HG02678 (cell line): ENCODE results near the gene FLOT2.
A peak's percentile ranks its signal among the peaks of the same experiment; 100 is the strongest.
"Not testable (repeated sequence)": the region's sequence is repeated elsewhere in the genome, so short reads cannot be mapped to it uniquely, and the experiment has no call there.

ENCODE experiments used
- ATAC-seq: cut with Tn5 transposase; IDR thresholded peaks from one replicate; pipeline ENCODE4 v1.9.1; 2021; ENCODE audit warnings: mild to moderate bottlenecking, moderate library complexity; ENCODE audit not compliant: unreplicated experiment

FLOT2 gene

DNA sequence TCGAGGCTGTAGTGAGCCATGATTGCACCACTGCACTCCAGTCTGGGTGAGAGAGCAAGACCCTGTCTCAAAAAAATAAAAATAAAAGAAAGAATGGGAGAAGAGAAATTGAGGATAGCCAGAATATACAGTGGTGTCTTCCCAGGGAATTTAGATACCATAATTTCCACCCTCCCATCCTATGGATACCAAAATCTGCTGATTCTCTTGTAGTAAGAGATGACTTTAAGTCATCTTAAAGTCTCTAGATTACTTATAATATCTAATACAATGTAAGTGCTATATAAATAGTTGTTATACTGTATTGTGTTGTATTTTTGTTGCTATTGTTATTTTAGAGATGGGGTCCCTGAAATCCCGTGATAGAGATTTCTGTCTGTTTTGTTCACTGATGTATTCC, 44.2 kb downstream of the FLOT2 start:
- no peak for ATAC-seq

DNA sequence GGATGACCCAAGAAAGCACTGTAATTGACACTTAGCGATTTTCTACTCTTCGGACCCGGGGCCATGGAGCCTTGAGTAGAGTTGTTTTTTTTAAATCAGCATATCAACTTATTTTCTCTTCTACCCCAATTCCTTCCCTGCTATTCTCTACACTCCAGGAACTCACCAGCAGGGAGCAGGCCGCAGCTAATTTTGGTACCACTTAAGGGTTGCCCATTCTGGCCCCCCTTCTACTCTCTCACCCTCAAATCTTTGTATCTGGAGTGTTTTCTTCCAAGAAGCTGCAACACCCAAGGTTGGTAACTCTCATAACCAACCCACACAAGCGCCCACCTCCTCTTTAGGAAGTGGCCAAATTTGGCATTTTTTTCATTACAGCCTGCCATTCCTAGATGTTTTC, 48.3 kb downstream of the FLOT2 start:
- ATAC-seq, result no peak

DNA sequence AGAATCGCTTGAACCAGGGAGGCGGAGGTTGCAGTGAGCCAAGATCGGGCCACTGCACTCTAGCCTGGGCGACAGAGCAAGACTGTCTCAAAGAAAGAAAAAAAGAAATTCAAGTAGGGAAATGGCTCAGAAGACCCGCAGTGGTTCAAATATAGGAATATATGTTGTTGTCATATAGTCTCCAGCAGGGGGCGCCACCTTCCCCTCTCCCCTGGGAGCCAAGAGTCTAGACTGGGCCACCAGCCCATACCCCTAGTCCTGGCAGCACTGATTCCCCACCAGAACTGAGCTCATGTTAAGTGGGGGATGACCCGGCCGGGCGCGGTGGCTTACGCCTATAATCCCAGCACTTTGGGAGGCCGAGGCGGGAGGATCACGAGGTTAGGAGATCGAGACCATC, 48.9 kb downstream of the FLOT2 start:
- ATAC-seq, result not testable (repeated sequence)

DNA sequence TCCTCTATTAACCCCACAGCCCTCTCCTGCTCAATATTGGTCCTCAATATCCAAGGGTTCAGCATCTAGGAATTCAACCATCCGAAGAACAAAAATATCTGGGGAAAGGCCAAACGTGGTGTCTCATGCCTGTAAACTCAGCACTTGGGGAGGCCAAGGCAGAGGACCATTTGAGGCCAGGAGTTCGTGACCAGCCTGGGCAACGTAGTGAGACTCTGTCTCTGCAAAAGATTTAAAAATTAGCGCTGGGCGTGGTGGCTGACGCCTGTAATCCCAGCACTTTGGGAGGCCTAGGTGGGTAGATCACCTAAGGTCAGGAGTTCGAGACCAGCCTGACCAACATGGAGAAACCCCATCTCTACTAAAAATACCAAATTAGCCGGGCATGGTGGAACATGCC, 50.8 kb downstream of the FLOT2 start:
- ATAC-seq, result not testable (repeated sequence)

- no peak for ATAC-seq
These were observed 51.3 kb downstream of the FLOT2 start for GRCh38 chr17:28846231-28846630.

DNA sequence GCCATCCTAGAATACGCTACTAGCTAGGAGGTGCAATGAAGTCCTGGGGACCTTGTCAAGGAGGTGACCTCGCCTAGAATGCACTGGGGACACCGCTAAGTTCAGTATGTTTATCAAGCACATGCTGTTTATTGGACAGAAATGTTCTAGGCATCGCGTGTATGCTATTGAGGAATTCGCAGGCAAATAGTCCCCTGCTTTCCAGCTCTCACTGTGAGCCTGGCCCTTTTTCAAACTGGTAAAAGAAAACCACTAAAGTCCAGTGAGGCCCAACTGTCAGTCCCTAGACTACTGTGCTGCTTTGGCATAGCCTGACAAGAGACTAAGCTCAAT, 53.8 kb downstream of the FLOT2 start:
- no peak for ATAC-seq

- peak; percentile 90 for ATAC-seq
These were observed 55.1 kb downstream of the FLOT2 start, which contains the start of gene FAM222B for GRCh38 chr17:28842282-28843012. TSS of gene FAM222B (minus strand) at chr17:28842790. CDS start at chr17:28766667, 76,123 bp downstream.

GRCh38 chr17:28841901-28842281, 55.6 kb downstream of the FLOT2 start:
- no peak for ATAC-seq

DNA sequence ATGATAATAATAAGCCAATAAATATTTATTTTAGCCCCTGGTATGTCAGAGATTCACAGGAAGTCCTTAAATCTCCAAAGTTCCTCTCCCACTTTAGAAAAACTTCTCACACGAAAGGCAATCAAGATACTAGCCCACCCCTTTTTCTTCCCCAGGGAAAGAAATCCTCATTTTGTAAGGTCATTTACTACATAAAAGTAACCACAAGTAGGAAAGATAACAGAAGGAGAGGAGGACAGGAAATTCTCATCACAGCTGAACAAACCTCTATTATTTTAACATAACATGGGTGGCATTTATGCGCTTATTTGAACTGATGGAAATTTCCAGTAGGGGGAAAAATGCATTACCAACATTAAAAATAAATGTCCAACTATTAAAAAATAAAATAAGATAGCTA, 58.3 kb downstream of the FLOT2 start:
- no peak for ATAC-seq

DNA sequence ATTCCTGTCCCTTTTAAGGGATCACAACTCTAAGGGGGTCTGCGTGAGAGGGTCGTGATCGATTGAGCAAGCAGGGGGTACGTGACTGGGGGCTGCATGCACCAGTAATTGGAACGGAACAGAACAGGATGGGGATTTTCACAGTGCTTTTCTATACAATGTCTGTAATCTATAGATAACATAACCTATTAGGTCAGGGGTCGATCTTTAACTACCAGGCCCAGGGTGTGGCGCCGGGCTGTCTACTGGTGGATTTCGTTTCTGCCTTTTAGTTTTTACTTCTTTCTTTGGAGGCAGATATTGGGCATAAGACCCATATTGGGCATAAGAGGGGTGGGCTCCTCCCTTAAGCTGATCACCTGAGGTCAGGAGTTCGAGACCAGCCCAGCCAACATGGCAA, 61.0 kb downstream of the FLOT2 start:
- ATAC-seq, result not testable (repeated sequence)

GRCh38 chr17:28834420-28834819, 63.1 kb downstream of the FLOT2 start:
- ATAC-seq, result no peak
